HepG2 (cell line): ENCODE measurements around the gene NRAP. TPM values are rescaled to one million over a fixed set of nuclear protein-coding genes. Genes with fewer than 3 reads are reported as not detected.
A peak's percentile ranks its signal among the peaks of the same experiment; 100 is the strongest.

ENCODE experiments used
- ARID5B ChIP-seq: IDR thresholded peaks from 2 replicates; pipeline ENCODE4 v1.4.0; 2020; ENCODE audit warnings: mild to moderate bottlenecking, missing genetic modification reagents
- CCDC6 ChIP-seq: sonication (generic); formaldehyde crosslinking; IDR thresholded peaks from 2 replicates; pipeline ENCODE4 v1.8.1; 2022; ENCODE audit warnings: mild to moderate bottlenecking, missing genetic modification reagents, moderate library complexity
- IKZF4 ChIP-seq: sonication (generic); formaldehyde crosslinking; IDR thresholded peaks from 2 replicates; pipeline ENCODE4 v1.5.1; 2020; ENCODE audit warnings: borderline replicate concordance, mild to moderate bottlenecking, low read depth, missing genetic modification reagents; ENCODE audit errors: not compliant biosample characterization
- MAFF ChIP-seq: IDR thresholded peaks from 2 replicates; pipeline ENCODE4 v1.6.1; 2011; ENCODE audit warnings: low read depth, low read length, improper control_type of control experiment
- MBD4 ChIP-seq: IDR thresholded peaks from 2 replicates; pipeline ENCODE4 v1.6.1; 2012; ENCODE audit warnings: low read length, inconsistent platforms, borderline replicate concordance
- MTF1 ChIP-seq: sonication (generic); formaldehyde crosslinking; IDR thresholded peaks from 2 replicates; pipeline ENCODE4 v1.5.0; 2020; ENCODE audit warnings: missing genetic modification reagents
- NFE2 ChIP-seq: sonication (generic); formaldehyde crosslinking; IDR thresholded peaks from 2 replicates; pipeline ENCODE4 v1.4.0; 2020; ENCODE audit warnings: missing genetic modification reagents
- NR1H2 ChIP-seq: sonication (generic); formaldehyde crosslinking; IDR thresholded peaks from 2 replicates; pipeline ENCODE4 v1.8.1; 2022; ENCODE audit warnings: low read depth, missing genetic modification reagents, borderline replicate concordance
- SCMH1 ChIP-seq: sonication (generic); formaldehyde crosslinking; IDR thresholded peaks from 2 replicates; pipeline ENCODE4 v1.9.0; 2021; ENCODE audit warnings: missing genetic modification reagents, mild to moderate bottlenecking, borderline replicate concordance
- SMARCE1 ChIP-seq: fragments of 450-650 bp; IDR thresholded peaks from 2 replicates; pipeline ENCODE4 v1.6.1; 2017; ENCODE audit warnings: borderline replicate concordance
- SOX6 ChIP-seq, 2 experiments: fragments of 450-650 bp in 1 of 2; sonication (generic) in 1 of 2; formaldehyde crosslinking in 1 of 2; IDR thresholded peaks; 2 replicates each; pipeline versions ENCODE4 v1.4.0 to v1.6.1; 2017 to 2020; ENCODE audit warnings: antibody characterized with exemption in 1 of 2, mild to moderate bottlenecking in 1 of 2, missing genetic modification reagents in 1 of 2
- SRF ChIP-seq: IDR thresholded peaks from 2 replicates; pipeline ENCODE4 v1.6.1; 2011; ENCODE audit warnings: mild to moderate bottlenecking, low read depth, low read length, moderate library complexity
- YEATS2 ChIP-seq: sonication (generic); formaldehyde crosslinking; IDR thresholded peaks from 2 replicates; pipeline ENCODE4 v1.4.0; 2020; ENCODE audit warnings: missing genetic modification reagents, borderline replicate concordance
- ZFP37 ChIP-seq: sonication (generic); formaldehyde crosslinking; IDR thresholded peaks from 2 replicates; pipeline ENCODE4 v1.4.0; 2020; ENCODE audit warnings: missing genetic modification reagents, borderline replicate concordance
- ZNF274 ChIP-seq: sonication (generic); formaldehyde crosslinking; IDR thresholded peaks from 2 replicates; pipeline ENCODE4 v1.5.1; 2020; ENCODE audit warnings: mild to moderate bottlenecking, missing genetic modification reagents
- ZNF460 ChIP-seq: sonication (generic); formaldehyde crosslinking; IDR thresholded peaks from 2 replicates; pipeline ENCODE4 v1.5.1; 2020; ENCODE audit warnings: missing genetic modification reagents, mild to moderate bottlenecking, borderline replicate concordance
- ZNF530 ChIP-seq: sonication (generic); formaldehyde crosslinking; IDR thresholded peaks from 2 replicates; pipeline ENCODE4 v1.5.0; 2020; ENCODE audit warnings: low read depth, mild to moderate bottlenecking, missing genetic modification reagents
- ZNF740 ChIP-seq: sonication (generic); formaldehyde crosslinking; IDR thresholded peaks from 2 replicates; pipeline ENCODE4 v1.4.0; 2020; ENCODE audit warnings: missing genetic modification reagents
- ZNF761 ChIP-seq: sonication (generic); formaldehyde crosslinking; conservative IDR thresholded peaks from 2 replicates; pipeline ENCODE4 v1.4.0; 2020; ENCODE audit warnings: mild to moderate bottlenecking, missing genetic modification reagents
- ZSCAN31 ChIP-seq: sonication (generic); formaldehyde crosslinking; IDR thresholded peaks from 2 replicates; pipeline ENCODE4 v1.5.0; 2020; ENCODE audit warnings: low read depth, mild to moderate bottlenecking, missing genetic modification reagents
- polyA plus RNA-seq, 8 experiments: library from polyadenylated mRNA; depleted of rRNA in 3 of 8; stranded (reverse) in 7 of 8; unstranded in 1 of 8; fragments of >200 nt; fragmentation: Illumina TruSeq in 4 of 8; extraction: Trizol in 4 of 8; gene quantifications; 2 replicates each; pipeline versions ENCODE4 v1.2.1 to v1.2.3, GENCODE V29; 2011 to 2016; ENCODE audit warnings: low read depth in 4 of 8, missing spikeins in 1 of 8, mixed read lengths in 1 of 8; ENCODE audit not compliant: insufficient read depth in 1 of 8
- total RNA-seq, 5 experiments: library from RNA; depleted of rRNA; stranded (reverse); fragments of >200 nt; fragmentation: Illumina TruSeq; extraction: Trizol; gene quantifications; 2 replicates each; pipeline ENCODE4 v1.2.3, GENCODE V29; 2016; ENCODE audit warnings: low read depth in 1 of 5
- TF ChIP-seq, protein P1 (sequence below): sonication (generic); formaldehyde crosslinking; IDR thresholded peaks from 2 replicates; pipeline ENCODE4 v1.5.1; 2020; ENCODE audit warnings: mild to moderate bottlenecking, moderate library complexity, missing genetic modification reagents
- TF ChIP-seq, protein P2 (sequence below): sonication (generic); formaldehyde crosslinking; IDR thresholded peaks from 2 replicates; pipeline ENCODE4 v1.5.1; 2020; ENCODE audit warnings: missing genetic modification reagents, mild to moderate bottlenecking, borderline replicate concordance

Gene NRAP
- total and polyA plus RNA-seq, 2 of the 13 experiments (the other 11 are each of a cell fraction or from before 2014, with no cell fraction given): not detected

GRCh38 chr10:113679463-113680189 lies 15.8 kb upstream of the NRAP start, which contains the start of gene CASP7 (continued):
- TF ChIP-seq CCDC6 (CRISPR knock-in tag): no peak; the same call in 1 of the 2 replicates
- no peak for TF ChIP-seq SOX6 (IDR thresholded peaks at IDR 0.05)
- peak; percentile 30; the same call in 1 of the 2 replicates for TF ChIP-seq SOX6 (CRISPR knock-in tag; IDR thresholded peaks at IDR 0.05)
- TF ChIP-seq SMARCE1: no peak
- TF ChIP-seq ZNF460 (CRISPR knock-in tag): no peak
- no peak for TF ChIP-seq MBD4
- TF ChIP-seq ZSCAN31 (CRISPR knock-in tag): peak; percentile 34; the same call in 1 of the 2 replicates
- TF ChIP-seq ZFP37 (CRISPR knock-in tag): no peak
- TF ChIP-seq, protein P1, sequence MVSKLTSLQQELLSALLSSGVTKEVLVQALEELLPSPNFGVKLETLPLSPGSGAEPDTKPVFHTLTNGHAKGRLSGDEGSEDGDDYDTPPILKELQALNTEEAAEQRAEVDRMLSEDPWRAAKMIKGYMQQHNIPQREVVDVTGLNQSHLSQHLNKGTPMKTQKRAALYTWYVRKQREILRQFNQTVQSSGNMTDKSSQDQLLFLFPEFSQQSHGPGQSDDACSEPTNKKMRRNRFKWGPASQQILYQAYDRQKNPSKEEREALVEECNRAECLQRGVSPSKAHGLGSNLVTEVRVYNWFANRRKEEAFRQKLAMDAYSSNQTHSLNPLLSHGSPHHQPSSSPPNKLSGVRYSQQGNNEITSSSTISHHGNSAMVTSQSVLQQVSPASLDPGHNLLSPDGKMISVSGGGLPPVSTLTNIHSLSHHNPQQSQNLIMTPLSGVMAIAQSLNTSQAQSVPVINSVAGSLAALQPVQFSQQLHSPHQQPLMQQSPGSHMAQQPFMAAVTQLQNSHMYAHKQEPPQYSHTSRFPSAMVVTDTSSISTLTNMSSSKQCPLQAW (CRISPR knock-in tag): peak; percentile 44; the same call in 1 of the 2 replicates
- no peak for TF ChIP-seq SCMH1 (CRISPR knock-in tag)
- no peak for TF ChIP-seq ZNF740
- no peak for TF ChIP-seq NFE2 (CRISPR knock-in tag)
- no peak for TF ChIP-seq MTF1
- no peak for TF ChIP-seq IKZF4 (CRISPR knock-in tag)
- TF ChIP-seq ZNF761 (CRISPR knock-in tag): no peak
- TF ChIP-seq ZNF530 (CRISPR knock-in tag): 0 out of 2 replicates have a peak, but pooled peaks have one; percentile 28
- TF ChIP-seq MAFF: no peak
- TF ChIP-seq ARID5B: peak; percentile 35
- no peak for TF ChIP-seq NR1H2 (CRISPR knock-in tag)
- no peak for TF ChIP-seq SRF
- TF ChIP-seq, protein P2, sequence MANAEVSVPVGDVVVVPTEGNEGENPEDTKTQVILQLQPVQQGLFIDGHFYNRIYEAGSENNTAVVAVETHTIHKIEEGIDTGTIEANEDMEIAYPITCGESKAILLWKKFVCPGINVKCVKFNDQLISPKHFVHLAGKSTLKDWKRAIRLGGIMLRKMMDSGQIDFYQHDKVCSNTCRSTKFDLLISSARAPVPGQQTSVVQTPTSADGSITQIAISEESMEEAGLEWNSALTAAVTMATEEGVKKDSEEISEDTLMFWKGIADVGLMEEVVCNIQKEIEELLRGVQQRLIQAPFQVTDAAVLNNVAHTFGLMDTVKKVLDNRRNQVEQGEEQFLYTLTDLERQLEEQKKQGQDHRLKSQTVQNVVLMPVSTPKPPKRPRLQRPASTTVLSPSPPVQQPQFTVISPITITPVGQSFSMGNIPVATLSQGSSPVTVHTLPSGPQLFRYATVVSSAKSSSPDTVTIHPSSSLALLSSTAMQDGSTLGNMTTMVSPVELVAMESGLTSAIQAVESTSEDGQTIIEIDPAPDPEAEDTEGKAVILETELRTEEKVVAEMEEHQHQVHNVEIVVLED: no peak
- no peak; the same call in 1 of the 2 replicates for TF ChIP-seq ZNF274
- peak; percentile 65; the same call in 1 of the 2 replicates for TF ChIP-seq YEATS2 (CRISPR knock-in tag)
